Esophagus muscularis mucosa (tissue), 4 donors: ENCODE measurements around the gene TBC1D14. TPM values are rescaled to one million over a fixed set of nuclear protein-coding genes. Genes with fewer than 3 reads are reported as not detected.
A peak's percentile ranks its signal among the peaks of the same experiment; 100 is the strongest.

Experiments used
- DNase-seq: peaks from one replicate; pipeline ENCODE4 v3.0.0-alpha.2; 2017; ENCODE audit errors: extremely low spot score
- H3K27ac ChIP-seq, 4 donors: fragments of 200-600 bp; sonication (generic); replicated peaks in 1 of 4; 1 replicate in 3 of 4; 2 replicates in 1 of 4; pipeline ENCODE4 v1.5.1; 2016 to 2019; ENCODE audit warnings: mild to moderate bottlenecking in 1 of 4
- H3K27me3 ChIP-seq, 4 donors: fragments of 200-600 bp; sonication (generic); one replicate each; pipeline versions ENCODE4 v1.5.1 to v1.6.0; 2016 to 2019
- H3K36me3 ChIP-seq, 4 donors: fragments of 200-600 bp; sonication (generic); one replicate each; pipeline ENCODE4 v1.5.1; 2016 to 2019
- H3K4me1 ChIP-seq, 4 donors: fragments of 200-600 bp; sonication (generic); one replicate each; pipeline ENCODE4 v1.5.1; 2016 to 2019
- H3K4me3 ChIP-seq, 4 donors: fragments of 200-600 bp; sonication (generic); 1 replicate in 2 of 4; 2 replicates in 2 of 4; pipeline ENCODE4 v1.5.1; 2016 to 2019; ENCODE audit warnings: mild to moderate bottlenecking in 4 of 4, moderate library complexity in 1 of 4
- H3K9me3 ChIP-seq, 4 donors: fragments of 200-600 bp; sonication (generic); 1 replicate in 3 of 4; 2 replicates in 1 of 4; pipeline ENCODE4 v1.5.1; 2016 to 2019
- EP300 ChIP-seq: sonication (generic); formaldehyde crosslinking; IDR thresholded peaks from one replicate; pipeline ENCODE4 v1.6.1; 2017; ENCODE audit warnings: antibody characterized with exemption
- POLR2A ChIP-seq: fragments of 450-650 bp; IDR thresholded peaks from one replicate; pipeline ENCODE4 v1.6.1; 2017; ENCODE audit warnings: antibody characterized with exemption, moderate library complexity, mild to moderate bottlenecking, low read depth
- POLR2AphosphoS5 ChIP-seq, 2 donors: sonication (generic); formaldehyde crosslinking; IDR thresholded peaks; one replicate each; pipeline ENCODE4 v1.6.1; 2017; ENCODE audit warnings: antibody characterized with exemption in 2 of 2
- WGBS: methylation state at CpG from one replicate; pipeline ENCODE4 v1.1.5; 2018; 5-methylcytosine and 5-hydroxymethylcytosine counted together
- intact Hi-C: fragments of 100-400 bp; cut with DNase I; formaldehyde crosslinking; loops from one replicate; pipeline ENCODE4 v1.15.1; 2023
- total RNA-seq, 4 donors: library from RNA; depleted of rRNA; stranded (reverse); fragments of >200 nt; gene quantifications; one replicate each; pipeline versions ENCODE4 v1.1.0 to v1.2.1, GENCODE V29; 2016
- TF ChIP-seq, protein P1 (sequence below), 3 experiments: fragments of 200-600 bp in 2 of 3; fragments of 450-650 bp in 1 of 3; sonication (generic) in 2 of 3; IDR thresholded peaks; one replicate each; pipeline ENCODE4 v1.5.1; 2017 to 2019; ENCODE audit warnings: antibody characterized with exemption in 3 of 3, mild to moderate bottlenecking in 2 of 3, moderate library complexity in 1 of 3

TBC1D14 gene
- total RNA-seq, 4 donors from 2014 or later = 37.0 to 49.4 (median 44.2) TPM

GRCh38 chr4:7040765-7041164 is 131.1 kb downstream of the TBC1D14 start:
- no peak overlapping the region for H3K4me3 ChIP-seq
- DNase-seq = no peak
- H3K27ac ChIP-seq = no peak overlapping the region
- 86% methylated on average over 4 of the region's 4 CpGs for WGBS
- no peaks in the 10 kb centered on the region for H3K9me3 ChIP-seq
- H3K36me3 ChIP-seq = no peaks in the 10 kb centered on the region
- H3K4me1 ChIP-seq = peaks cover 22 to 34% (median 30%) of the 10 kb centered on the region in 4 donors
- intact Hi-C loops = loop anchor here (10.0 kb wide), 2 partner anchors 256 to 326 kb away; partner anchors contain the start of genes BLOC1S4 and KIAA0232
- TF ChIP-seq POLR2A (no peak), POLR2AphosphoS5 (IDR thresholded peaks at IDR 0.05) (no peak)
- TF ChIP-seq, protein P1, sequence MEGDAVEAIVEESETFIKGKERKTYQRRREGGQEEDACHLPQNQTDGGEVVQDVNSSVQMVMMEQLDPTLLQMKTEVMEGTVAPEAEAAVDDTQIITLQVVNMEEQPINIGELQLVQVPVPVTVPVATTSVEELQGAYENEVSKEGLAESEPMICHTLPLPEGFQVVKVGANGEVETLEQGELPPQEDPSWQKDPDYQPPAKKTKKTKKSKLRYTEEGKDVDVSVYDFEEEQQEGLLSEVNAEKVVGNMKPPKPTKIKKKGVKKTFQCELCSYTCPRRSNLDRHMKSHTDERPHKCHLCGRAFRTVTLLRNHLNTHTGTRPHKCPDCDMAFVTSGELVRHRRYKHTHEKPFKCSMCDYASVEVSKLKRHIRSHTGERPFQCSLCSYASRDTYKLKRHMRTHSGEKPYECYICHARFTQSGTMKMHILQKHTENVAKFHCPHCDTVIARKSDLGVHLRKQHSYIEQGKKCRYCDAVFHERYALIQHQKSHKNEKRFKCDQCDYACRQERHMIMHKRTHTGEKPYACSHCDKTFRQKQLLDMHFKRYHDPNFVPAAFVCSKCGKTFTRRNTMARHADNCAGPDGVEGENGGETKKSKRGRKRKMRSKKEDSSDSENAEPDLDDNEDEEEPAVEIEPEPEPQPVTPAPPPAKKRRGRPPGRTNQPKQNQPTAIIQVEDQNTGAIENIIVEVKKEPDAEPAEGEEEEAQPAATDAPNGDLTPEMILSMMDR (IDR thresholded peaks at IDR 0.05) = no peak
- no peaks in the 10 kb centered on the region for H3K27me3 ChIP-seq

DNA sequence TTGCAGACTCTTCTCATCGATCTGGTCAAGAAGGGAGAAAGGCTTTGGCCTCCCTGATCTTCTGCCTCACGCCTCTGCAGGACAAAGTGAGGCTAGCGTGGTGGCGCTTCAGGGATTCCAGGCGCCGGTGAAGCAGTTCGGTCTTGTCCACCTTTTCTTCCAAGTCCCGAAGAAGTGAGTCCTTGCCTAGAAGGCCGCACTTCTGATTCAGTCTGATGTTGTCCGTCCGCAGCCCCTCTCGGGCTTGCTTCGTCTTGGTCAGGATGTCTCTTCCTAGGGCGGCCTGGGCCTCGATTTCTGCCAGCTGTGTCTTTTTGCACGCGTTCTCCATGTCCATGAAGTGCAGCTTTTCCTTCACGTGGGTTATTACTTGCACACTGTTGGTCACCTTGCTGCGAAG is 131.6 kb downstream of the TBC1D14 start:
- no peaks in the 10 kb centered on the region for H3K36me3 ChIP-seq
- H3K27ac ChIP-seq = no peak overlapping the region
- peaks cover 27 to 39% (median 35%) of the 10 kb centered on the region in 4 donors for H3K4me1 ChIP-seq
- TF ChIP-seq, protein P1 (IDR thresholded peaks at IDR 0.05) = no peak
- TF ChIP-seq EP300 (no peak), POLR2A (no peak), POLR2AphosphoS5 (IDR thresholded peaks at IDR 0.05) (no peak)
- no peak for DNase-seq
- no peaks in the 10 kb centered on the region for H3K27me3 ChIP-seq
- no peak overlapping the region for H3K4me3 ChIP-seq
- 92% methylated on average over 19 of the region's 19 CpGs for WGBS
- intact Hi-C loops = loop anchor here (10.0 kb wide), 2 partner anchors 256 to 326 kb away; partner anchors contain the start of genes BLOC1S4 and KIAA0232
- no peaks in the 10 kb centered on the region for H3K9me3 ChIP-seq

- H3K27ac ChIP-seq = peak overlapping the region; percentile 66 to 90 (median 84)
- H3K4me1 ChIP-seq = peaks cover 34 to 46% (median 42%) of the 10 kb centered on the region in 4 donors
- H3K9me3 ChIP-seq = no peaks in the 10 kb centered on the region
- no peaks in the 10 kb centered on the region for H3K36me3 ChIP-seq
- DNase-seq = no peak
- no peaks in the 10 kb centered on the region for H3K27me3 ChIP-seq
- WGBS = 17% methylated on average over 36 of the region's 42 CpGs
- TF ChIP-seq POLR2AphosphoS5 (IDR thresholded peaks at IDR 0.05) (no peak), EP300 (no peak), POLR2A (no peak)
- TF ChIP-seq, protein P1 (IDR thresholded peaks at IDR 0.05) = no peak
- intact Hi-C loops = loop anchor here (10.0 kb wide), 2 partner anchors 257 to 327 kb away; partner anchors contain the start of genes BLOC1S4 and KIAA0232
- peak overlapping the region; percentile 72 to 100 (median 86) for H3K4me3 ChIP-seq
Measured at GRCh38 chr4:7041801-7042502, 132.3 kb downstream of the TBC1D14 start.

DNA sequence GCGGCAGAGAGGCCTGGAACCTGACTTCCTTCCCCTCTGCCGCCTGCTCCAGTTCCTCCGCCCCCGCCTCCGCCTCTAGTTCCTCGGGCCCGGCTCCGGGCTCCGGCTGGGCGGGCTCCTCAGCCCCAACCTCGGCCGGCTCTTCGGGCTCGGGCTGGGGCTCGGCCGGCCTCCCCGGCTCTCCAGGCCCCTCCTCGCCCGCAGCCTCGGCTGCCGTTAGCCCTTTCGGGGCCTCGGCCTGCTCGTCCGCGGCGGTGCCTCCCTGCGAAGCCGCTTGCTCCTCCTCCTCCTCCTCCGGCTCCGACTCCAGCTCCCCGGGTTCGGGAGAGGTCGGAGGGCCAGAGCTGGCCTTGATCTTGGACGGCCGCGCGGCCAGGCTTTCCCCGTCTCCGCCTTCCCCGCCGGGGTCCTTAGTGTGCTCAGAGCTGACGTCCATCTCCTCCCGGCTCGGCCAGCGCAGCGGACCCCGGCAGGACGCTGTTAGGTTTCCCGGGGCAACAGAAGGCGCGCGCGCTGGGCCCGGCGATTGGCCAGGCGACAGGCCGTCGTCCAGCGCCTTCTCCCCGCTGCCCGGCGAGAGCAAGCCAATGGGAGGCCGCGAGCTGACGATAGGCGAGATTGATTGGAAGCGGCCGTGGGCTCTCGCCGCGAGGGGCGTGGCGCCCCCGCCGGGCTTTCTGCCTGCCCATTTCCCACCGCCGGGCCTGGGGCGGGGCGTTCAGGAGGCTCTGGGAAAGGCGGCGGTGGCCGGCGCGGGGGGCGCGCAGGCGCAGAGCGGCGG is 133.1 kb downstream of the TBC1D14 start:
- H3K9me3 ChIP-seq = no peaks in the 10 kb centered on the region
- TF ChIP-seq POLR2AphosphoS5 (IDR thresholded peaks at IDR 0.05) (peak; percentile 47 to 77), POLR2A (no peak)
- TF ChIP-seq, protein P1 (IDR thresholded peaks at IDR 0.05) = peak; percentile 37 to 72 (median 50)
- H3K4me1 ChIP-seq = peaks cover 41 to 53% (median 49%) of the 10 kb centered on the region in 4 donors
- H3K4me3 ChIP-seq = peak overlapping the region; percentile 72 to 100 (median 86)
- H3K27ac ChIP-seq = peak overlapping the region; percentile 66 to 90 (median 84)
- H3K36me3 ChIP-seq = no peaks in the 10 kb centered on the region
- DNase-seq = peak; percentile 99
- under 1% methylated on average over 40 of the region's 90 CpGs for WGBS
- no peaks in the 10 kb centered on the region for H3K27me3 ChIP-seq
- intact Hi-C loops = loop anchor here (10.0 kb wide), 2 partner anchors 258 to 328 kb away; partner anchors contain the start of genes BLOC1S4 and KIAA0232
